ENCODE measurements around the gene NUP188. TPM values are rescaled to one million over a fixed set of nuclear protein-coding genes. Genes with fewer than 3 reads are reported as not detected.

NUP188 gene
- total RNA-seq, 1 donor from 2014 or later, result 36.5 TPM

- H3K36me3 ChIP-seq (ENCODE audit: control insufficient read depth in 3 of 3, insufficient read depth in 3 of 3, low read length in 3 of 3), result peaks cover 18 to 25% (median 19%) of the 10 kb centered on the region in 3 donors
Observed at GRCh38 chr9:128913995-128914772, 33.3 kb upstream of the NUP188 start.

GRCh38 chr9:128916204-128916603 is 31.3 kb upstream of the NUP188 start:
- Histone ChIP-seq H3K9me3 (ENCODE audit: control insufficient read depth in 3 of 3, low read length in 3 of 3) (no peaks in the 10 kb centered on the region), H3K4me1 (ENCODE audit: control insufficient read depth in 3 of 3, insufficient read depth in 3 of 3, low read length in 3 of 3) (peaks cover 56 to 68% (median 64%) of the 10 kb centered on the region in 3 donors), H3K27ac (ENCODE audit: low read depth, low read length) (peak overlapping the region; percentile 71), H3K4me3 (ENCODE audit: low read length in 3 of 3) (peak overlapping the region in 2 of 3 donors; percentile 36 to 48), H3K9ac (ENCODE audit: low read depth in 1 of 3, low read length in 3 of 3) (peak overlapping the region; percentile 1 to 73 (median 51)), H3K27me3 (ENCODE audit: control insufficient read depth in 3 of 3, insufficient read depth in 3 of 3, low read length in 3 of 3) (no peaks in the 10 kb centered on the region), H3K36me3 (ENCODE audit: control insufficient read depth in 3 of 3, insufficient read depth in 3 of 3, low read length in 3 of 3) (peaks cover 9 to 15% (median 13%) of the 10 kb centered on the region in 3 donors)

More at GRCh38 chr9:128913995-128914772, 33.3 kb upstream of the NUP188 start:
- H3K9ac ChIP-seq (ENCODE audit: low read depth in 1 of 3, low read length in 3 of 3), result peak overlapping the region in 1 of 3 donors; percentile 25
- H3K4me1 ChIP-seq (ENCODE audit: control insufficient read depth in 3 of 3, insufficient read depth in 3 of 3, low read length in 3 of 3), result peaks cover 56 to 71% (median 70%) of the 10 kb centered on the region in 3 donors
- H3K4me3 ChIP-seq (ENCODE audit: low read length in 3 of 3), result no peak overlapping the region
- no peaks in the 10 kb centered on the region for H3K9me3 ChIP-seq (ENCODE audit: control insufficient read depth in 3 of 3, low read length in 3 of 3)
- H3K27ac ChIP-seq (ENCODE audit: low read depth, low read length), result no peak overlapping the region
- no peaks in the 10 kb centered on the region for H3K27me3 ChIP-seq (ENCODE audit: control insufficient read depth in 3 of 3, insufficient read depth in 3 of 3, low read length in 3 of 3)

GRCh38 chr9:128916745-128917144 is 30.8 kb upstream of the NUP188 start:
- peaks cover 9 to 15% (median 13%) of the 10 kb centered on the region in 3 donors for H3K36me3 ChIP-seq (ENCODE audit: control insufficient read depth in 3 of 3, insufficient read depth in 3 of 3, low read length in 3 of 3)
- H3K9me3 ChIP-seq (ENCODE audit: control insufficient read depth in 3 of 3, low read length in 3 of 3), result no peaks in the 10 kb centered on the region
- peak overlapping the region; percentile 1 to 73 (median 43) for H3K9ac ChIP-seq (ENCODE audit: low read depth in 1 of 3, low read length in 3 of 3)
- H3K4me3 ChIP-seq (ENCODE audit: low read length in 3 of 3), result no peak overlapping the region
- H3K27me3 ChIP-seq (ENCODE audit: control insufficient read depth in 3 of 3, insufficient read depth in 3 of 3, low read length in 3 of 3), result no peaks in the 10 kb centered on the region
- peaks cover 54 to 66% (median 61%) of the 10 kb centered on the region in 3 donors for H3K4me1 ChIP-seq (ENCODE audit: control insufficient read depth in 3 of 3, insufficient read depth in 3 of 3, low read length in 3 of 3)
- peak overlapping the region; percentile 71 for H3K27ac ChIP-seq (ENCODE audit: low read depth, low read length)

- H3K9ac ChIP-seq (ENCODE audit: low read depth in 1 of 3, low read length in 3 of 3), result peak overlapping the region in 1 of 3 donors; percentile 45
- peak overlapping the region; percentile 47 for H3K27ac ChIP-seq (ENCODE audit: low read depth, low read length)
- no peaks in the 10 kb centered on the region for H3K9me3 ChIP-seq (ENCODE audit: control insufficient read depth in 3 of 3, low read length in 3 of 3)
- H3K36me3 ChIP-seq (ENCODE audit: control insufficient read depth in 3 of 3, insufficient read depth in 3 of 3, low read length in 3 of 3), result peaks cover 9 to 15% (median 13%) of the 10 kb centered on the region in 3 donors
- H3K4me3 ChIP-seq (ENCODE audit: low read length in 3 of 3), result peak overlapping the region in 1 of 3 donors; percentile 10
- peaks cover 51 to 63% (median 56%) of the 10 kb centered on the region in 3 donors for H3K4me1 ChIP-seq (ENCODE audit: control insufficient read depth in 3 of 3, insufficient read depth in 3 of 3, low read length in 3 of 3)
- H3K27me3 ChIP-seq (ENCODE audit: control insufficient read depth in 3 of 3, insufficient read depth in 3 of 3, low read length in 3 of 3), result no peaks in the 10 kb centered on the region
Observed at GRCh38 chr9:128917151-128917849, 30.2 kb upstream of the NUP188 start.

- Histone ChIP-seq H3K27ac (ENCODE audit: low read depth, low read length) (no peak overlapping the region), H3K36me3 (ENCODE audit: control insufficient read depth in 3 of 3, insufficient read depth in 3 of 3, low read length in 3 of 3) (peaks cover 6 to 15% (median 13%) of the 10 kb centered on the region in 3 donors), H3K9me3 (ENCODE audit: control insufficient read depth in 3 of 3, low read length in 3 of 3) (no peaks in the 10 kb centered on the region), H3K4me3 (ENCODE audit: low read length in 3 of 3) (no peak overlapping the region), H3K27me3 (ENCODE audit: control insufficient read depth in 3 of 3, insufficient read depth in 3 of 3, low read length in 3 of 3) (no peaks in the 10 kb centered on the region), H3K4me1 (ENCODE audit: control insufficient read depth in 3 of 3, insufficient read depth in 3 of 3, low read length in 3 of 3) (peaks cover 35 to 48% (median 42%) of the 10 kb centered on the region in 3 donors), H3K9ac (ENCODE audit: low read depth in 1 of 3, low read length in 3 of 3) (peak overlapping the region in 1 of 3 donors; percentile 33)
Observed at GRCh38 chr9:128918921-128919320, 28.6 kb upstream of the NUP188 start.

GRCh38 chr9:128919402-128920089 is 28.0 kb upstream of the NUP188 start:
- peaks cover 35 to 42% (median 37%) of the 10 kb centered on the region in 3 donors for H3K4me1 ChIP-seq (ENCODE audit: control insufficient read depth in 3 of 3, insufficient read depth in 3 of 3, low read length in 3 of 3)

GRCh38 chr9:128920381-128921058 is 27.0 kb upstream of the NUP188 start, which contains the start of gene PHYHD1:
Gene PHYHD1 (plus strand): TSS chr9:128920982. CDS start chr9:128922324, 1,342 bp downstream.
- H3K36me3 ChIP-seq (ENCODE audit: control insufficient read depth in 3 of 3, insufficient read depth in 3 of 3, low read length in 3 of 3), result peaks cover 6 to 13% (median 12%) of the 10 kb centered on the region in 3 donors
- H3K27me3 ChIP-seq (ENCODE audit: control insufficient read depth in 3 of 3, insufficient read depth in 3 of 3, low read length in 3 of 3), result no peaks in the 10 kb centered on the region
- no peaks in the 10 kb centered on the region for H3K9me3 ChIP-seq (ENCODE audit: control insufficient read depth in 3 of 3, low read length in 3 of 3)
- H3K4me1 ChIP-seq (ENCODE audit: control insufficient read depth in 3 of 3, insufficient read depth in 3 of 3, low read length in 3 of 3), result peaks cover 33 to 39% (median 35%) of the 10 kb centered on the region in 3 donors
- H3K27ac ChIP-seq (ENCODE audit: low read depth, low read length), result peak within 1 kb of the TSS; percentile 67
- H3K4me3 ChIP-seq (ENCODE audit: low read length in 3 of 3), result peak within 1 kb of the TSS; percentile 57 to 77 (median 67)
- H3K9ac ChIP-seq (ENCODE audit: low read depth in 1 of 3, low read length in 3 of 3), result peak within 1 kb of the TSS; percentile 68 to 86 (median 85)

More at GRCh38 chr9:128919402-128920089, 28.0 kb upstream of the NUP188 start:
- peaks cover 6 to 15% (median 13%) of the 10 kb centered on the region in 3 donors for H3K36me3 ChIP-seq (ENCODE audit: control insufficient read depth in 3 of 3, insufficient read depth in 3 of 3, low read length in 3 of 3)
- no peak overlapping the region for H3K4me3 ChIP-seq (ENCODE audit: low read length in 3 of 3)
- no peak overlapping the region for H3K27ac ChIP-seq (ENCODE audit: low read depth, low read length)
- no peaks in the 10 kb centered on the region for H3K27me3 ChIP-seq (ENCODE audit: control insufficient read depth in 3 of 3, insufficient read depth in 3 of 3, low read length in 3 of 3)
- H3K9me3 ChIP-seq (ENCODE audit: control insufficient read depth in 3 of 3, low read length in 3 of 3), result no peaks in the 10 kb centered on the region
- peak overlapping the region in 1 of 3 donors; percentile 33 for H3K9ac ChIP-seq (ENCODE audit: low read depth in 1 of 3, low read length in 3 of 3)

- peaks cover 19 to 24% (median 23%) of the 10 kb centered on the region in 3 donors for H3K4me1 ChIP-seq (ENCODE audit: control insufficient read depth in 3 of 3, insufficient read depth in 3 of 3, low read length in 3 of 3)
- H3K27me3 ChIP-seq (ENCODE audit: control insufficient read depth in 3 of 3, insufficient read depth in 3 of 3, low read length in 3 of 3), result no peaks in the 10 kb centered on the region
- peak overlapping the region; percentile 67 for H3K27ac ChIP-seq (ENCODE audit: low read depth, low read length)
- H3K4me3 ChIP-seq (ENCODE audit: low read length in 3 of 3), result peak overlapping the region; percentile 57 to 77 (median 67)
- H3K36me3 ChIP-seq (ENCODE audit: control insufficient read depth in 3 of 3, insufficient read depth in 3 of 3, low read length in 3 of 3), result peaks cover 5 to 10% (median 9%) of the 10 kb centered on the region in 3 donors
- no peaks in the 10 kb centered on the region for H3K9me3 ChIP-seq (ENCODE audit: control insufficient read depth in 3 of 3, low read length in 3 of 3)
- H3K9ac ChIP-seq (ENCODE audit: low read depth in 1 of 3, low read length in 3 of 3), result peak overlapping the region; percentile 68 to 86 (median 85)
Observed at GRCh38 chr9:128921881-128922763, 25.4 kb upstream of the NUP188 start.
